ENCODE results near the gene DBF4B. TPM values are rescaled to one million over a fixed set of nuclear protein-coding genes. Genes with fewer than 3 reads are reported as not detected.

The DBF4B gene
- total RNA-seq, 1 experiment from 2014 or later = 20.5 TPM

DNA sequence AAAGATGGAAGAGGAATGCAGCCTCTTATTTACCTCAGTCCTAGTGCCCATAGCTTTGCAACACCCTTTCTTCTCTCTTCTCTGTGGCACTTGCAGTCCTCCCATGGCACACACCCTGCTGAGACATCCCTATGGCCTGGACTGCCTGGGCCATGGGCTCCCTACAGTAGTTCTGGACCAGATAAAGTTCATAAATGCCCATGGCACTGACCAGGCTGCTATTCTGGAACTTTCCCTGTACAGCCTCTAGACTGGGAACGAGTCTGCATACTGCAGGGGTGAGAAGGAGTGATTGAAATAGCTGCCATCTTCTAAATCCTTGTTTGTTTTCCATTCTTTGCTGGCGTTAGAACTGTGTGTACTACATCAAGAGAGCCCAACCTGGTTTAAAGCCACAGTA is 25.8 kb downstream of the DBF4B start:
- no TSS peak for BruUV-seq (replicated peaks)
- TF ChIP-seq, protein P1, sequence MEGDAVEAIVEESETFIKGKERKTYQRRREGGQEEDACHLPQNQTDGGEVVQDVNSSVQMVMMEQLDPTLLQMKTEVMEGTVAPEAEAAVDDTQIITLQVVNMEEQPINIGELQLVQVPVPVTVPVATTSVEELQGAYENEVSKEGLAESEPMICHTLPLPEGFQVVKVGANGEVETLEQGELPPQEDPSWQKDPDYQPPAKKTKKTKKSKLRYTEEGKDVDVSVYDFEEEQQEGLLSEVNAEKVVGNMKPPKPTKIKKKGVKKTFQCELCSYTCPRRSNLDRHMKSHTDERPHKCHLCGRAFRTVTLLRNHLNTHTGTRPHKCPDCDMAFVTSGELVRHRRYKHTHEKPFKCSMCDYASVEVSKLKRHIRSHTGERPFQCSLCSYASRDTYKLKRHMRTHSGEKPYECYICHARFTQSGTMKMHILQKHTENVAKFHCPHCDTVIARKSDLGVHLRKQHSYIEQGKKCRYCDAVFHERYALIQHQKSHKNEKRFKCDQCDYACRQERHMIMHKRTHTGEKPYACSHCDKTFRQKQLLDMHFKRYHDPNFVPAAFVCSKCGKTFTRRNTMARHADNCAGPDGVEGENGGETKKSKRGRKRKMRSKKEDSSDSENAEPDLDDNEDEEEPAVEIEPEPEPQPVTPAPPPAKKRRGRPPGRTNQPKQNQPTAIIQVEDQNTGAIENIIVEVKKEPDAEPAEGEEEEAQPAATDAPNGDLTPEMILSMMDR (conservative IDR thresholded peaks at IDR 0.05; ENCODE audit: low read depth, low read length) = no peak
- intact Hi-C loops (cut with micrococcal nuclease; ENCODE audit: unreplicated experiment) = no loop called here
- no peaks in the 10 kb centered on the region for H3K9me3 ChIP-seq (ENCODE audit: low read depth, low read length, poor library complexity, severe bottlenecking)
- no peak overlapping the region for H3K27ac ChIP-seq (ENCODE audit: low read depth, low read length, poor library complexity, severe bottlenecking)
- POLR2A ChIA-PET (ENCODE audit: low non-redundant PET) = no interaction called here
- no peak for DNase-seq (ENCODE audit: low spot score)
- no peaks in the 10 kb centered on the region for H3K27me3 ChIP-seq (replicated peaks; ENCODE audit: insufficient read depth, low read depth, low read length, poor library complexity)
- no peaks in the 10 kb centered on the region for H3K4me1 ChIP-seq (ENCODE audit: insufficient read depth, low read length, poor library complexity, severe bottlenecking)
- no peak overlapping the region for H3K4me3 ChIP-seq (ENCODE audit: low read depth, low read length, poor library complexity, severe bottlenecking)
- CTCF ChIA-PET = no interaction called here
- no peaks in the 10 kb centered on the region for H3K36me3 ChIP-seq (ENCODE audit: insufficient read depth, low read length, poor library complexity, severe bottlenecking)

DNA sequence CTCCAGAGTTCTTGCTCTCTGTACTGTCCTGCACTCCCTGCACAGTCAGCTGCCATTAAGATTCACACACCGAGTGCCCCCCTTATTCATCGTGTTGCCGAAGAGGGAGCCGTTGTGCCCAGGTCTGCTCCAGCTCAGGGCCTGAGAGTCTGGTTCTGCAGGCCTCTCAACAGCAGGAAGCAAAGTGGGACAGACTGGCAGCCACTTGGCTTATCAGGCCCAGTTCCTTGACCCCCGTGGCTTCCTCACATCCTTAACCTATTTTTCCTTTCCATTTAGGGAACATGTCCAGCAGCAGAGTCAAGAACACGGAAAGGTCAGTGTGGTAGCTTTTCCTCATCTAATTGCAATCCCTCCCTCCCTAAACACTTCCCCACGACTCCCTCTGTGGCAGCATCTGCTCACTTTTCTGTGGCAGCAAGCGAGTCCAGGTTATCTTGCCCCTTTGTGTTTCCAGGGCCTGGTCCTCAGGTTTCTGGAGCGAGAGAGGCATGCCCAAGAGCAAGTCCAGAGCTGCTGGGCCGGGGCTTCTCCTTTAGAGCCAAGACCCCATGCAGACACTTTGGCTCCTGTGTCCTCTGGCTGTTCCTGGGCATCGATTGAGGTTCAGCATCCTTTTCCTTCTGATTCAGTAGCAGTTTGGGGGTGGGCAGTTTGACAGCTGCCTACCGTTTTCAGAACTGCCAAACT is 28.2 kb downstream of the DBF4B start:
- no peaks in the 10 kb centered on the region for H3K36me3 ChIP-seq (ENCODE audit: insufficient read depth, low read length, poor library complexity, severe bottlenecking)
- ChIA-PET POLR2A (ENCODE audit: low non-redundant PET) (interaction anchor here (0.6 kb wide), 1 partner anchor 1348 kb away, joined by 3 read pairs; no protein-coding TSS in a partner anchor), CTCF (no interaction called here)
- no peaks in the 10 kb centered on the region for H3K4me1 ChIP-seq (ENCODE audit: insufficient read depth, low read length, poor library complexity, severe bottlenecking)
- H3K4me3 ChIP-seq (ENCODE audit: low read depth, low read length, poor library complexity, severe bottlenecking) = no peak overlapping the region
- TF ChIP-seq EZH2 (IDR thresholded peaks at IDR 0.05; ENCODE audit: borderline replicate concordance, low read depth, low read length, poor library complexity, severe bottlenecking) = no peak
- TF ChIP-seq, protein P1 (conservative IDR thresholded peaks at IDR 0.05; ENCODE audit: low read depth, low read length) = no peak
- no peaks in the 10 kb centered on the region for H3K27me3 ChIP-seq (replicated peaks; ENCODE audit: insufficient read depth, low read depth, low read length, poor library complexity)
- H3K9me3 ChIP-seq (ENCODE audit: low read depth, low read length, poor library complexity, severe bottlenecking) = no peaks in the 10 kb centered on the region
- BruUV-seq (replicated peaks) = no TSS peak
- no peak overlapping the region for H3K27ac ChIP-seq (ENCODE audit: low read depth, low read length, poor library complexity, severe bottlenecking)
- DNase-seq (ENCODE audit: low spot score) = no peak
- intact Hi-C loops (cut with micrococcal nuclease; ENCODE audit: unreplicated experiment) = no loop called here

DNA sequence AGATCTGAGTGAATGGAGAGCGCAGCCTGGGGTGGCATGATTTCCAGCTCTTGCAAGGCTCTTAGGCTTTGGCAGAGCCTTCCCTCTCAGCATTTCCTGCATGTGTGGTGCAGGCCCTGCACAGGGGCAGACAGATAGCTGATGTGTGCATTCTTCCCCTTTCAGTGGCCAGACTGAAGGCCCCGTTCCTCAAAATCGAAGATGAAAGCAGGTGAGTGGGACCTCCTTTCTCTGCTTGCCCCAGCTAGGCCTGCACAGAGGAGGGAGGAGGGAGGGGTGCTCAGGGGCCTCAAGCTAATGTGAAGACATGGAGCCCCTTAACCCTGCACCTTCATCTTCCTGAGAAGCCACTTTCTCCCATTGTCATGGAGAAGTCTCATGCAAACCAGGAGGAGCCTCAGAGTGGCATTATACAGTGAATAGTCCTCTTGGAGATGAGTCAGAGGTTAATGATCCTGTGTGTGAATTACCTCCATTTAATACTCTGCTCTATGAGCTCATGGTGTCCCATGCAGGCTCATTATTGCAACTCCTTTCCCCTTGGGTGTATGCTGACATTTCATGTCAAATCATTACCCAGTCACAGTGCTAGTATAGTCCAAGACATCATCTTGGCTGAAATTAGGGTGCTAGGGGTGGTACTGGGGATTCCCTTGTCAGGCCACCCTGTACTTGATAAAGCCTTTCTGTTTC is 29.9 kb downstream of the DBF4B start:
- H3K36me3 ChIP-seq (ENCODE audit: insufficient read depth, low read length, poor library complexity, severe bottlenecking) = no peaks in the 10 kb centered on the region
- ChIA-PET POLR2A (ENCODE audit: low non-redundant PET) (no interaction called here), CTCF (no interaction called here)
- no peak overlapping the region for H3K27ac ChIP-seq (ENCODE audit: low read depth, low read length, poor library complexity, severe bottlenecking)
- BruUV-seq (replicated peaks) = no TSS peak
- intact Hi-C loops (cut with micrococcal nuclease; ENCODE audit: unreplicated experiment) = no loop called here
- TF ChIP-seq, protein P1 (conservative IDR thresholded peaks at IDR 0.05; ENCODE audit: low read depth, low read length) = no peak
- TF ChIP-seq EZH2 (IDR thresholded peaks at IDR 0.05; ENCODE audit: borderline replicate concordance, low read depth, low read length, poor library complexity, severe bottlenecking) = no peak
- H3K4me1 ChIP-seq (ENCODE audit: insufficient read depth, low read length, poor library complexity, severe bottlenecking) = no peaks in the 10 kb centered on the region
- no peak for DNase-seq (ENCODE audit: low spot score)
- no peak overlapping the region for H3K4me3 ChIP-seq (ENCODE audit: low read depth, low read length, poor library complexity, severe bottlenecking)
- H3K9me3 ChIP-seq (ENCODE audit: low read depth, low read length, poor library complexity, severe bottlenecking) = no peaks in the 10 kb centered on the region
- no peaks in the 10 kb centered on the region for H3K27me3 ChIP-seq (replicated peaks; ENCODE audit: insufficient read depth, low read depth, low read length, poor library complexity)
